Hindlimb muscle (tissue), 1 donor: ENCODE results near the gene WDR73. TPM values are rescaled to one million over a fixed set of nuclear protein-coding genes. Genes with fewer than 3 reads are reported as not detected.
A peak's percentile ranks its signal among the peaks of the same experiment; 100 is the strongest.

ENCODE experiments used
- DNase-seq: peaks from one replicate; pipeline ENCODE4 v3.0.0-alpha.2; 2013
- polyA plus RNA-seq: library from polyadenylated mRNA; unstranded; fragments of 120-200 nt; gene quantifications from one replicate; pipeline ENCODE4 v1.2.1, GENCODE V29; 2013; ENCODE audit not compliant: insufficient read length

The WDR73 gene
- polyA plus RNA-seq, 1 donor, result 17.5 TPM

- DNase-seq, result no peak
These were observed 44.1 kb downstream of the WDR73 start for GRCh38 chr15:84609818-84610525.

GRCh38 chr15:84608707-84609284, 45.3 kb downstream of the WDR73 start:
- no peak for DNase-seq

GRCh38 chr15:84606653-84607120, 47.4 kb downstream of the WDR73 start:
- DNase-seq, result no peak

- no peak for DNase-seq
These were observed 48.6 kb downstream of the WDR73 start for GRCh38 chr15:84605554-84605882.

- no peak for DNase-seq
These were observed 49.1 kb downstream of the WDR73 start for GRCh38 chr15:84604826-84605553.

- no peak for DNase-seq
These were observed 50.3 kb downstream of the WDR73 start for GRCh38 chr15:84603630-84604379.

- DNase-seq, result no peak
These were observed 52.6 kb downstream of the WDR73 start for GRCh38 chr15:84601555-84601838.

GRCh38 chr15:84600687-84601554, 53.2 kb downstream of the WDR73 start, which contains the start of gene ZSCAN2:
Gene ZSCAN2 (plus strand): TSS chr15:84601009. CDS start chr15:84603928, 2,919 bp downstream.
- peak; percentile 96 for DNase-seq

- DNase-seq, result peak; percentile 82
These were observed 53.8 kb downstream of the WDR73 start for GRCh38 chr15:84600331-84600686.

- DNase-seq, result no peak
These were observed 54.2 kb downstream of the WDR73 start for GRCh38 chr15:84599906-84600305.

- peak; percentile 33 for DNase-seq
These were observed 55.1 kb downstream of the WDR73 start for GRCh38 chr15:84598993-84599392.

GRCh38 chr15:84598250-84598649, 55.8 kb downstream of the WDR73 start:
- no peak for DNase-seq

GRCh38 chr15:84597296-84597695, 56.8 kb downstream of the WDR73 start:
- DNase-seq, result no peak

GRCh38 chr15:84595660-84596059, 58.4 kb downstream of the WDR73 start:
- no peak for DNase-seq

GRCh38 chr15:84594617-84595290, 59.3 kb downstream of the WDR73 start:
- DNase-seq, result no peak

- DNase-seq, result no peak
These were observed 62.3 kb downstream of the WDR73 start for GRCh38 chr15:84591815-84592214.

- DNase-seq, result no peak
These were observed 63.7 kb downstream of the WDR73 start for GRCh38 chr15:84590406-84590805.
